Forelimb muscle (tissue), 1 donor: Measurements from ENCODE around the gene TRIM52. TPM values are rescaled to one million over a fixed set of nuclear protein-coding genes. Genes with fewer than 3 reads are reported as not detected.
"Not testable (repeated sequence)": the region's sequence is repeated elsewhere in the genome, so short reads cannot be mapped to it uniquely, and the experiment has no call there.

Source experiments
- DNase-seq: peaks from one replicate; pipeline ENCODE4 v3.0.0-alpha.2; 2013; ENCODE audit warnings: low read depth
- polyA plus RNA-seq: library from polyadenylated mRNA; unstranded; fragments of 120-200 nt; gene quantifications from one replicate; pipeline ENCODE4 v1.2.1, GENCODE V29; 2013; ENCODE audit not compliant: insufficient read length

Gene TRIM52
- polyA plus RNA-seq, 1 donor: 17.1 TPM

GRCh38 chr5:181215997-181216989, 44.6 kb downstream of the TRIM52 start:
- DNase-seq: no peak

DNA sequence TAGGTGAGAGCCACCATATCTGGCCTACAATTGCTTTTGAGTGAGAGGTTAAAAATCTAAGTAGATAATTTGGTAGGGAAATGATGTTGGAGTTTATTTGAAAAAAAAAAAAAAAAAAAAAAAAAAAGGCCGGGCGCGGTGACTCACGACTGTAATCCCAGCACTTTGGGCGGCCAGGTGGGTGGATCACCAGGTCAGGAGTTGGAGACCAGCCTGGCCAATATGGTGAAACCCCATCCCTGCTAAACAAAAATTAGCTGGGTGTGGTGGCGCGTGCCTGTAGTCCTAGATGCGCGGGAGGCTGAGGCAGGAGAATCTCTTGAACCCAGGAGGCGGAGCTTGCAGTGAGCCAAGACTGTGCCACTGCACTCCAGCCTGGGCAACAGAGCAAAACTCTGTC, 46.7 kb downstream of the TRIM52 start:
- DNase-seq: not testable (repeated sequence)

DNA sequence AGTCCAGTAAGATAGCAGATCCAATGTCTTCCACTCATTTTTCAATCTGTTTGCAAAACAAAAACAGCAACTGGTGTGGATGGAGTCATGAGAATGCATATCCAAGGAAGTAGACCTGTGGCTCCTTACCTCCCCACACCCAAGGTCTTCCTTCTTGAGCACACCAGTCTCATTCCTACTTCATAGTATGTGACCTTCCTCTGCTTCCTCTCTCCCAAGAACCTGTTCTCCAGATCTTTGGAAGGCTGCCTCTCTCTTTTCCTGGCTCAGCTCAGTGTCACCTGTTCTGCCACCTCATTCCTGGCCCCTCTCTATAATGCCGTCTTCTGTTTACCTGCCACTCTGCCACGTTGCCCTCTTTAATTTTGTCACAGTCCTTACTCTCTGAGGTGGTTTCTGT, 48.0 kb downstream of the TRIM52 start:
- DNase-seq: no peak

- DNase-seq: no peak
These were observed 48.9 kb downstream of the TRIM52 start for GRCh38 chr5:181212080-181212479.

- no peak for DNase-seq
These were observed 49.7 kb downstream of the TRIM52 start for GRCh38 chr5:181211208-181211607.

DNA sequence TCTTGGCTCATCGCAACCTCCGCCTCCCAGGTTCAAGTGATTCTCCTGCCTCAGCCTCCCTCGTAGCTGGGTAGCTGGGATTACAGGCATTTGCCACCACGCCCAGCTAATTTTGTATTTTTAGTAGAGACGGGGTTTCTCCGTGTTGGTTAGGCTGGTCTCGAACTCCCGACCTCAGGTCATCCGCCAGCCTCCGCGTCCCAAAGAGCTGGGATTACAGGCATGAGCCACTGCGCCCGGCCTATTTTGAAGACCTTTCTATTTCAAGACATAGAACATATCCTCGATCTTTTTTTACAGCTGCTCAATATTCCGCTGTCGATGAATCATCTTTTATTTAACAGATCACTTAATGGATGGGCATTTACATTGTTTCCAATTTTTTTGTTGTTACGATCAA, 50.2 kb downstream of the TRIM52 start:
- DNase-seq: not testable (repeated sequence)

DNA sequence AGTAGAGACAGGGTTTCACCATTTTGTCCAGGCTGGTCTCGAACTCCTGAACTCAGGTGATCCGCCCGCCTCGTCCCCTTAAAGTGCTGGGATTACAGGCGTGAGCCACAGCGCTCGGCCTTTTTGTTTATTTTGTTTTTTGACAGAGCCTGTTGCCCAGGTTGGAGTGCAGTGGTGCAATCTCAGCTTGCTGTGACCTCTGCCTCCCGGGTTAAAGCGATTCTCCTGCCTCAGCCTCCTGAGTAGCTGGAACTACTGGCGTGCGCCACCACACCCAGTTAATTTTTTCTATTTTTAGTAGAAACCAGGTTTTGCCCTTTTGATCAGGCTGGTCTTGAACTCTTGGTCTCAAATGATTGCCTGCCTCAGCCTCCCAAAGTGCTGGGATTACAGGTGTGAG, 50.8 kb downstream of the TRIM52 start:
- not testable (repeated sequence) for DNase-seq

DNA sequence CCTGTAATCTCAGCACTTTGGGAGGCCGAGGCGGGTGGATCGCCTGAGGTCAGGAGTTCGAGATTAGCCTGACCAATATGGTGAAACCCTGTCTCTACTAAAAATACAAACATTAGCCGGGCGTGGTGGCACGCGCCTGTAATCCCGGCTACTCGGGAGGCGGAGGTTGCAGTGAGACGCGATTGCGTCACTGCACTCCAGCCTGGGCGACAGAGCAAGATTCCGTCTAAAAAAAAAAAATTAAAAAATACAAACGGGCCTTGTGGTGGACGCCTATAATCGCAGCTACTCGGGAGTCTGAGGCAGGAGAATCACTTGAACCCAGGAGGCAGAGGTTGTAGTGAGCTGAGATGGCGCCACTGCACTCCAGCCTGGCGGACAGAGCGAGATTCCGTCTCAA, 51.9 kb downstream of the TRIM52 start:
- not testable (repeated sequence) for DNase-seq

- DNase-seq: no peak
These were observed 53.0 kb downstream of the TRIM52 start for GRCh38 chr5:181207960-181208253.

DNA sequence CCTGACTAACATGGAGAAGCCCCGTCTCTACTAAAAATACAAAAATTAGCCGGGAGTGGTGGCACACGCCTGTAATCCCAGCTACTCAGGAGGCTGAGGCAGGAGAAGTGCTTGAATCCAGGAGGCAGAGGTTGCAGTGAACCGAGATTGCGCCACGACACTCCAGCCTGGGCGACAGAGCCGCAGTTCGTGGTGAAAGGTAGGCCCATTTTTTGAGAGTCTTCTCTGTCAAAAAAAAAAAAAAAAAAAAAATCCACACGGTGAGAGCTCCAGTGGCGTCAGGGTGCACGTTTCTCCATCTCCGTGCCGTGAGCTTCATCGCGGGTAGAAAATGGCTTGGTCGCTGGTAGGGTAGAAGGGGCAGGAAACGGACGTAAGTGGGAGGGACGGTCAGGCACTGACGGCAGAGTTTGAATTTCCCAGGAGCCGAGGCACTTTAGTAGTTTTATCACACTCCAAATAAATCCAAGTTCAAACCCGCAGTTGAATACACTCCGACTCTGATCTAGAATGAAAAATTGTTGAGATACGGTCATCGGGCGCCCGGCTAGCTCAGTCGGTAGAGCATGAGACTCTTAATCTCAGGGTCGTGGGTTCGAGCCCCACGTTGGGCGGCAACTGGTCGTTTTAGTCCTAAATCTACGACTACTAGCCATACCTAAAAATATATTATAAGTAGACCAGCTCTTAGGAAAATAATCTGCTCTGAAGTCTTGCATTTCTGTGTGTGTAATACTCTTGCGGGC, 53.6 kb downstream of the TRIM52 start:
- DNase-seq: peak; percentile 54

DNA sequence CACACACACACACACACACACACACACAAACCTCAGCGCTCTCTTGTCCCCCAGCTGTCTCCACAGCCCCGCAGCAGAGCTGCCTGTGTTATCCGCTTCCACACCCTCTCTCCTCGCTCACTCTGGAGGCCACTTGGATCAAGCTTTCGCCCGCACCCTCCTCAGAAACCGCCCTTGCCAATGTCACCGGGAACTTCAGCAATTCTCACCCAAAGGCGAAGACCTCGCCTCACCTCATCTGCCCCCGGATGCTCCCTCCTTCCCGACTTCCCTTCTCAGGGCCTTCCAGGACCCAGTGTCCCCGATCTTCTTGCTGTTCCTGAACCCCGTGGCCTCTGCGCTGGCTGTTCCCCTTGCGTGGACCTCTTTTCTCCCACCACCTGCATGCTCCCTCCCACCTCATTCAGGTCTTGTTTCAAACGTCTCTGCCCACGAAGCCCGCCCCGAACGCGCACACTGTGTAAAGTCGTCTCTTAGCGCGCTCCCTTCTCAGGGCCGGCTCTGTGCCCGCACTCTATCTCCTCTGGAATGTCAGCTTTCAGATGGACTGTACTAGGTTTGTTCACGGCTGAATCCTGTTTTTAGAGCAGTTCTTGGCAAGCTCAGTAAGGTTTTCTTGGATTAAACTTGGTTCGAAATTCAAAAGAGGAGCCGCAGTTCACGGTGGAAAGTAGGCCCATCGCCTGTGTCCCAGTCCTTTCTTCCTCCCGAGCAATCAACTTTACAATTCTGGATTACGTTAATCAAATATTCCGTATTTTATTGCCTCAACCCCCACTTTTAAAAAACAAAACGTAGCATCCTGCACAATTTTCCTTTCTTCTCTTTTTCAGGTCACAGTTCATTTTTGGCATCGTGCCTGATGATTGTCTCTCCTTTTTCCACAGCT, 54.9 kb downstream of the TRIM52 start:
- no peak for DNase-seq

Other genes with a start within 250 kb of the TRIM52 start
- 20.9 TPM for gene BTNL9, start 220.9 kb downstream of the TRIM52 start, polyA plus RNA-seq
- not detected for gene OR2V1, start 130.0 kb downstream of the TRIM52 start, polyA plus RNA-seq
- not detected for gene OR2V2, start 113.6 kb downstream of the TRIM52 start, polyA plus RNA-seq
- 21.6 TPM for gene TRIM7, start 55.9 kb downstream of the TRIM52 start, polyA plus RNA-seq
- gene TRIM41, start 37.9 kb downstream of the TRIM52 start, polyA plus RNA-seq: 17.3 TPM
- gene RACK1, start 17.2 kb downstream of the TRIM52 start, polyA plus RNA-seq: 3,643 TPM
- gene OR4F3, start 106.1 kb upstream of the TRIM52 start, polyA plus RNA-seq: not detected